Stomach (tissue), 4 donors: ENCODE measurements around the gene CAMK2N2.

Experiments used
- EP300 ChIP-seq: sonication (generic); formaldehyde crosslinking; IDR thresholded peaks from one replicate; pipeline ENCODE4 v1.6.1; 2017; ENCODE audit warnings: antibody characterized with exemption
- POLR2A ChIP-seq, 4 donors: fragments of 450-650 bp; IDR thresholded peaks; one replicate each; pipeline ENCODE4 v1.6.1; 2016; ENCODE audit warnings: antibody characterized with exemption in 4 of 4, control low read depth in 2 of 4, mild to moderate bottlenecking in 1 of 4, moderate library complexity in 1 of 4
- POLR2AphosphoS5 ChIP-seq, 3 donors: sonication (generic); formaldehyde crosslinking; IDR thresholded peaks; one replicate each; pipeline ENCODE4 v1.6.1; 2016; ENCODE audit warnings: antibody characterized with exemption in 3 of 3
- TF ChIP-seq, protein P1 (sequence below), 7 experiments: fragments of 450-650 bp in 4 of 7; fragments of 200-600 bp in 3 of 7; sonication (generic) in 3 of 7; IDR thresholded peaks; one replicate each; pipeline ENCODE4 v1.5.1; 2016 to 2019; ENCODE audit warnings: antibody characterized with exemption in 7 of 7, control low read depth in 2 of 7, mild to moderate bottlenecking in 1 of 7

DNA sequence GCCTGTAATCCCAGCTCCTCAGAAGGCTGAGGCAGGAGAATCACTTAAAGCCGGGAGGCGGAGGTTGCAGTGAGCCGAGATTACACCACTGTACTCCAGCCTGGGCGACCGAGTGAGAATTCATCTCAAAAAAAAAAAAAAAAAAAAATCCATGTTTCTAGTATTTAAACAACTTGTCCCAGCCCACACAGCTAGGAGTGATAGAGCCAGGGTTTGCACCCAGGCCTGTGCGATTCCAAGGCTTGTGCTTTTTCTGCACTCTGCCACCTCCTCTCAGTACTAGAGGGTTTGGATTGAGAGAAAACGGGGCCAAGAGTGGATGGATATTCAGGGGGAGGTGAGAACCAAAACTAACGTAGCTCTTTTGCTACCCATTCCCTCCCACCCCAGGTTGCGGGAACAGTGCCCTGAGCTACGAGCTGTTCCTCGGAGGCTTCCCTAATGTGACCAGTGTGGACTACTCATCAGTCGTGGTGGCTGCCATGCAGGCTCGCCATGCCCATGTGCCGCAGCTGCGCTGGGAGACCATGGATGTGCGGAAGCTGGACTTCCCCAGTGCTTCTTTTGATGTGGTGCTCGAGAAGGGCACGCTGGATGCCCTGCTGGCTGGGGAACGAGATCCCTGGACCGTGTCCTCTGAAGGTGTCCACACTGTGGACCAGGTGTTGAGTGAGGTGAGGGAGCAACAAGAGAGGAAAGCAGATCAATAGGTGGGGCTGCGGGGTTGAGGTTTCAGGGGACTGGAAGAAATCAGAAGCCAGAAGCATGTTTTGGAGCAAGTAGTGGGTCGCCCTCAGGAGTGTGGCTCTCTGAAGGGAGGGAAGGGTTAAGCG lies 4.1 kb downstream of the CAMK2N2 start:
- TF ChIP-seq POLR2AphosphoS5 (IDR thresholded peaks at IDR 0.05) (no peak), POLR2A (IDR thresholded peaks at IDR 0.05) (no peak), EP300 (no peak)
- TF ChIP-seq, protein P1, sequence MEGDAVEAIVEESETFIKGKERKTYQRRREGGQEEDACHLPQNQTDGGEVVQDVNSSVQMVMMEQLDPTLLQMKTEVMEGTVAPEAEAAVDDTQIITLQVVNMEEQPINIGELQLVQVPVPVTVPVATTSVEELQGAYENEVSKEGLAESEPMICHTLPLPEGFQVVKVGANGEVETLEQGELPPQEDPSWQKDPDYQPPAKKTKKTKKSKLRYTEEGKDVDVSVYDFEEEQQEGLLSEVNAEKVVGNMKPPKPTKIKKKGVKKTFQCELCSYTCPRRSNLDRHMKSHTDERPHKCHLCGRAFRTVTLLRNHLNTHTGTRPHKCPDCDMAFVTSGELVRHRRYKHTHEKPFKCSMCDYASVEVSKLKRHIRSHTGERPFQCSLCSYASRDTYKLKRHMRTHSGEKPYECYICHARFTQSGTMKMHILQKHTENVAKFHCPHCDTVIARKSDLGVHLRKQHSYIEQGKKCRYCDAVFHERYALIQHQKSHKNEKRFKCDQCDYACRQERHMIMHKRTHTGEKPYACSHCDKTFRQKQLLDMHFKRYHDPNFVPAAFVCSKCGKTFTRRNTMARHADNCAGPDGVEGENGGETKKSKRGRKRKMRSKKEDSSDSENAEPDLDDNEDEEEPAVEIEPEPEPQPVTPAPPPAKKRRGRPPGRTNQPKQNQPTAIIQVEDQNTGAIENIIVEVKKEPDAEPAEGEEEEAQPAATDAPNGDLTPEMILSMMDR (IDR thresholded peaks at IDR 0.05), result no peak
